ENCODE measurements around the gene LAMB3.

DNA sequence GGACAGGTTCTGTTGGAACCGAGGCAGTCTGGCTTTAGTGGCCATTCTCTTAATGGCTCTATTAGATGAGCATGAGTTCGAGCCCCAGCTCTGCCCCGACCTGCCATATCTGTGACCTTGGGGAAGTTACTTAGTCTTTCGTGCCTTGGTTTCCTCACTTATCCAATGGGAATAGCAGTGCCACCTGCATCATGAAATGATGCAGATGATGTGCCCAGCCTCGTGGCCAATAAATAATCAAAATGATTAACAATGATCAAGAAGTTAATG, 38.1 kb downstream of the LAMB3 start:
- TF ChIP-seq, protein P1, sequence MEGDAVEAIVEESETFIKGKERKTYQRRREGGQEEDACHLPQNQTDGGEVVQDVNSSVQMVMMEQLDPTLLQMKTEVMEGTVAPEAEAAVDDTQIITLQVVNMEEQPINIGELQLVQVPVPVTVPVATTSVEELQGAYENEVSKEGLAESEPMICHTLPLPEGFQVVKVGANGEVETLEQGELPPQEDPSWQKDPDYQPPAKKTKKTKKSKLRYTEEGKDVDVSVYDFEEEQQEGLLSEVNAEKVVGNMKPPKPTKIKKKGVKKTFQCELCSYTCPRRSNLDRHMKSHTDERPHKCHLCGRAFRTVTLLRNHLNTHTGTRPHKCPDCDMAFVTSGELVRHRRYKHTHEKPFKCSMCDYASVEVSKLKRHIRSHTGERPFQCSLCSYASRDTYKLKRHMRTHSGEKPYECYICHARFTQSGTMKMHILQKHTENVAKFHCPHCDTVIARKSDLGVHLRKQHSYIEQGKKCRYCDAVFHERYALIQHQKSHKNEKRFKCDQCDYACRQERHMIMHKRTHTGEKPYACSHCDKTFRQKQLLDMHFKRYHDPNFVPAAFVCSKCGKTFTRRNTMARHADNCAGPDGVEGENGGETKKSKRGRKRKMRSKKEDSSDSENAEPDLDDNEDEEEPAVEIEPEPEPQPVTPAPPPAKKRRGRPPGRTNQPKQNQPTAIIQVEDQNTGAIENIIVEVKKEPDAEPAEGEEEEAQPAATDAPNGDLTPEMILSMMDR (IDR thresholded peaks at IDR 0.05): no peak
- TF ChIP-seq POLR2A (IDR thresholded peaks at IDR 0.05): no peak
- no peak for TF ChIP-seq POLR2AphosphoS5 (IDR thresholded peaks at IDR 0.05)
